Skeletal muscle satellite cell (primary cell): ENCODE data around the gene HSD17B7. TPM values are rescaled to one million over a fixed set of nuclear protein-coding genes. Genes with fewer than 3 reads are reported as not detected.
A peak's percentile ranks its signal among the peaks of the same experiment; 100 is the strongest.
"Not testable (repeated sequence)": the region's sequence is repeated elsewhere in the genome, so short reads cannot be mapped to it uniquely, and the experiment has no call there.

ENCODE experiments used
- H3K27me3 ChIP-seq: 2 replicates; pipeline ENCODE4 v1.7.0; 2013; ENCODE audit warnings: low read length; ENCODE audit not compliant: control insufficient read depth, insufficient read depth
- H3K36me3 ChIP-seq: 2 replicates; pipeline ENCODE4 v1.7.0; 2013; ENCODE audit warnings: mild to moderate bottlenecking, control low read depth, low read length; ENCODE audit not compliant: insufficient read depth
- H3K4me1 ChIP-seq: 2 replicates; pipeline ENCODE4 v1.7.0; 2013; ENCODE audit warnings: low read length; ENCODE audit not compliant: control insufficient read depth, insufficient read depth
- H3K4me2 ChIP-seq: 2 replicates; pipeline ENCODE4 v1.7.0; 2013; ENCODE audit warnings: mild to moderate bottlenecking, low read length
- H3K4me3 ChIP-seq: 2 replicates; pipeline ENCODE4 v1.7.0; 2013; ENCODE audit warnings: low read length
- H3K9ac ChIP-seq: 2 replicates; pipeline ENCODE4 v1.7.0; 2013; ENCODE audit warnings: mild to moderate bottlenecking, low read depth, low read length, moderate library complexity
- H3K9me3 ChIP-seq: replicated peaks from 2 replicates; pipeline ENCODE4 v1.7.0; 2013; ENCODE audit warnings: mild to moderate bottlenecking, control low read depth, low read length
- total RNA-seq: library from RNA; depleted of rRNA; stranded (reverse); fragments of >200 nt; gene quantifications from 2 replicates; pipeline ENCODE4 v1.2.3, GENCODE V29; 2012; rRNA removed

The HSD17B7 gene, protein sequence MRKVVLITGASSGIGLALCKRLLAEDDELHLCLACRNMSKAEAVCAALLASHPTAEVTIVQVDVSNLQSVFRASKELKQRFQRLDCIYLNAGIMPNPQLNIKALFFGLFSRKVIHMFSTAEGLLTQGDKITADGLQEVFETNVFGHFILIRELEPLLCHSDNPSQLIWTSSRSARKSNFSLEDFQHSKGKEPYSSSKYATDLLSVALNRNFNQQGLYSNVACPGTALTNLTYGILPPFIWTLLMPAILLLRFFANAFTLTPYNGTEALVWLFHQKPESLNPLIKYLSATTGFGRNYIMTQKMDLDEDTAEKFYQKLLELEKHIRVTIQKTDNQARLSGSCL
- total RNA-seq = 6.8 and 11.2 TPM in 2 replicates

DNA sequence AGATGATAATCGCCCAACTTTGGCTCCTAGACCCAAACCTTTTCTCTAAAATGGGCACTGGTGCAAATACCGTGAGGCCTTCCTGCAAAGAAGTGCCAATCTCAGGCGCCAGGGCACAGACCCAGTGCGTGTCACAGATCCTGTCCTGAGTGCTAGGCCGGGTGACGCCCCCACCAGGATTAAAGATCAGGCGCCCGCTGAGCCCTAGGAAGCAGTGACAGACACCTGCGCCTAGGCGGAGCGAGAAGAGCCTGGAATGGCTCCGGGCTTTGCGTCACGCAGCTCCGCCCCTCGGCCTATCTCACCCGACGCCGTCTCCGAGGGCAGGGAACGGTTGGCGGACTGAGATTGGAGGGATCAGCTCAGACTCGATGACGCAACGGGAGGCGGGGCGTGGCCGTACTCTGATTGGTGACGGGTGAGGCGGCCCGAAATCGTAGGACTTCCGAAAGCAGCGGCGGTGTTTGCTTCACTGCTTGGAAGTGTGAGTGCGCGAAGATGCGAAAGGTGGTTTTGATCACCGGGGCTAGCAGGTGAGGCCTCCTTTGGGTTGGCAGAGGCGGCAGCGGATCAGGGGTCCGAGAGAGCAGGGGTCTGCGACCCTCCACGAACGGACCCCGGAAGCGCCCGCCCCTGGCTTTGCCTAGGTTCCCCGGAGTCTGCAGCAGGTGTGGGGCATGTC is at the start of gene HSD17B7:
Gene HSD17B7 (plus strand): TSS at position 400 of the 682 bp plus-strand sequence. CDS start 99 bp downstream, at position 499.
- peak within 1 kb of the TSS; percentile 83 for H3K4me2 ChIP-seq
- not testable (repeated sequence) for H3K27me3 ChIP-seq, H3K36me3 ChIP-seq, H3K4me1 ChIP-seq, H3K9me3 ChIP-seq
- peak within 1 kb of the TSS; percentile 46 for H3K9ac ChIP-seq
- peak within 1 kb of the TSS; percentile 68 for H3K4me3 ChIP-seq

- no peak overlapping the region for H3K4me2 ChIP-seq
- peaks cover 6% of the 10 kb centered on the region for H3K36me3 ChIP-seq
- no peak overlapping the region for H3K4me3 ChIP-seq
- H3K9ac ChIP-seq = no peak overlapping the region
- H3K4me1 ChIP-seq = no peaks in the 10 kb centered on the region
- H3K9me3 ChIP-seq = no peaks in the 10 kb centered on the region
- H3K27me3 ChIP-seq = no peaks in the 10 kb centered on the region
These were observed 49.7 kb upstream of the HSD17B7 start for GRCh38 chr1:162740755-162741154.

DNA sequence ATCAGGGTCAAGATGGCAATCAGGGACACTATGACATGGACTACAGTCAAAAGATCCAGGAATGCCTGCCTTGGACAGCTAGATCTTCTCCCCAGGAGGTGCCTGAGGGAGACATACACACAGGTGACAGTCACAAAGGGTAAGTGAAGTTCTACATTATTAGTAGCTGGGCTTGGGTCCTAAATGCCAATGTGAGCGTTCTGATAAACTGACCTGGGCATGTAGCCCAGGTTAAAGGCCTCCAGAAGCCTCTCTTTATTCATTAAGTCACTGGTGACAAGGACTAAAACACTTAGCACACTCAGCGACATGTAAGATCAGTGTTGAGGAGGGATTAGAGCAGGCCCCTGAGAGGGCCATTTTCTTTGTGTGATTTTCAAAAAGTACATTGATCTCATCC is 48.9 kb upstream of the HSD17B7 start:
- peaks cover 6% of the 10 kb centered on the region for H3K36me3 ChIP-seq
- H3K9me3 ChIP-seq = no peaks in the 10 kb centered on the region
- H3K4me3 ChIP-seq = no peak overlapping the region
- no peaks in the 10 kb centered on the region for H3K27me3 ChIP-seq
- H3K4me2 ChIP-seq = no peak overlapping the region
- H3K9ac ChIP-seq = no peak overlapping the region
- H3K4me1 ChIP-seq = no peaks in the 10 kb centered on the region

DNA sequence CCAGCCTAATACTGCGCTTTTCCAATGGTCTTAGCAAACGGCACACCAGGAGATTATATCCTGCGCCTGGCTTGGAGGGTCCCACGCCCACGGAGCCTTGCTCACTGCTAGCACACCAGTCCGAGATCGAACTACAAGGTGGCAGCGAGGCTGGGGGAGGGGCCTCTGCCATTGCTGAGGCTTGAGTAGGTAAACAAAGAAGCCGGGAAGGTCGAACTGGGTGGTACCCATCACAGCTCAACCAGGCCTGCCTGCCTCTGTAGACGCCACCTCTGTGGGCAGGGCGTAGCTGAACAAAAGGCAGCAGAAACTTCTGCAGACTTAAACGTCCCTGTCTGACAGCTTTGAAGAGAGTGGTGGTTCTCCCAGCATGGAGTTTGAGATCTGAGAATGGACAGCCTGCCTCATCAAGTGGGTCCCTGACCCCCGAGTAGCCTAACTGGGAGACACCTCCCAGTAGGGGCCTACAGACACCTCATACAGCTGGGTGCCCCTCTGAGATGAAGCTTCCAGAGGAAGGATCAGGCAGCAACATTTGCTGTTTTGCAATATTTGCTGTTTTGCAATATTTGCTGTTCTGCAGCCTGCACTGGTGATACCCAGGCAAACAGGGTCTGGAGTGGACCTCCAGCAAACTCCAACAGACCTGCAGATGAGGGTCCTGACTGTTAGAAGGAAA is 44.1 kb upstream of the HSD17B7 start:
- H3K9ac ChIP-seq, H3K4me2 ChIP-seq, H3K36me3 ChIP-seq, H3K4me3 ChIP-seq, H3K4me1 ChIP-seq, H3K9me3 ChIP-seq, H3K27me3 ChIP-seq: not testable (repeated sequence)

GRCh38 chr1:162753001-162753658 is 37.4 kb upstream of the HSD17B7 start:
- Histone ChIP-seq H3K4me3 (no peak overlapping the region), H3K9ac (no peak overlapping the region), H3K4me1 (peaks cover 27% of the 10 kb centered on the region), H3K9me3 (no peaks in the 10 kb centered on the region), H3K4me2 (no peak overlapping the region), H3K36me3 (peaks cover 34% of the 10 kb centered on the region), H3K27me3 (no peaks in the 10 kb centered on the region)

- H3K9ac ChIP-seq = no peak overlapping the region
- no peaks in the 10 kb centered on the region for H3K27me3 ChIP-seq
- peaks cover 27% of the 10 kb centered on the region for H3K4me1 ChIP-seq
- no peaks in the 10 kb centered on the region for H3K9me3 ChIP-seq
- H3K4me2 ChIP-seq = no peak overlapping the region
- peaks cover 34% of the 10 kb centered on the region for H3K36me3 ChIP-seq
- no peak overlapping the region for H3K4me3 ChIP-seq
These were observed 36.4 kb upstream of the HSD17B7 start for GRCh38 chr1:162753998-162754585.

GRCh38 chr1:162755306-162755705 is 35.2 kb upstream of the HSD17B7 start:
- Histone ChIP-seq H3K27me3 (no peaks in the 10 kb centered on the region), H3K4me3 (no peak overlapping the region), H3K36me3 (peaks cover 40% of the 10 kb centered on the region), H3K9ac (no peak overlapping the region), H3K4me1 (peaks cover 27% of the 10 kb centered on the region), H3K9me3 (no peaks in the 10 kb centered on the region), H3K4me2 (no peak overlapping the region)

- peaks cover 51% of the 10 kb centered on the region for H3K36me3 ChIP-seq
- H3K9ac ChIP-seq = no peak overlapping the region
- H3K27me3 ChIP-seq = no peaks in the 10 kb centered on the region
- H3K9me3 ChIP-seq = no peaks in the 10 kb centered on the region
- peaks cover 27% of the 10 kb centered on the region for H3K4me1 ChIP-seq
- peak overlapping the region; percentile 12 for H3K4me2 ChIP-seq
- no peak overlapping the region for H3K4me3 ChIP-seq
These were observed 34.0 kb upstream of the HSD17B7 start for GRCh38 chr1:162756523-162756922.

DNA sequence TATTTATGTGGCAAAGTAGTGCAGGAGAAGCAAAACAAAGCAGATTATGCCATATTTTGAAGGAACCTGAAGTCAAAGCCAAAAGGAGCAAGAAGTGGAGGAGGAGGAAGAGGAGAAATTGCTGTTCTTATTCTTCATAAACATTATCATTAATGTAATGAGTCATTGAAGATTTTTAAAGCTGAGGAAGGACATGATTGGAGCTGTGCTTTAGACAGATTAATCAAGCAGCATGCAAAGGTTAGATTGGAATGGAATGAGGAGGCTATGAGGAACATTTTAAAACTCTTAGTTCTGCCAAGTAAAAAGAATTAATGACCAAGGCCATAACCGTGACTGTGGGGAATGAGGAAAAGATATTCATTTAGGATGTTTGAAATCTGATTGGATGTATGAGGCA is 33.0 kb upstream of the HSD17B7 start:
- Histone ChIP-seq H3K4me3 (no peak overlapping the region), H3K4me2 (no peak overlapping the region), H3K4me1 (peaks cover 27% of the 10 kb centered on the region), H3K9ac (no peak overlapping the region), H3K36me3 (peaks cover 51% of the 10 kb centered on the region), H3K9me3 (no peaks in the 10 kb centered on the region), H3K27me3 (no peaks in the 10 kb centered on the region)

DNA sequence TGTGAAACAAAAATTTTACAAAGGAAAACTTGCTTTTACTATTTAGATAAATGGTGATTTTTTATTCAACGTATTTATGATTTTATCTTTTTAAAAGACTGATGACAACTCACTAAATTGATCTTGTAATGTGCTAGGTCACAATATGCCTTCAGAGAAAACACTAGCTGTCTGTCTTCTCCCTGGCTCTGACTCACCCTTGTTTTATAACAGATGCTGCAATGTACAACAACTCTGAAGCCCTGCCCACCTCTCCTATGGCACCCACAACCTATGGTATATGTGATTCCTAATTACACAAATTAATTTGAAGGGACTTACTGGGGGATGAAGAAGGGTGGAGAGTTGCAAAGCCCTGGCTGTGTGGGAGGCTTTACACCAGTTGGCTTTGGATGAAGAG is 24.7 kb upstream of the HSD17B7 start:
- Histone ChIP-seq H3K36me3 (peaks cover 37% of the 10 kb centered on the region), H3K27me3 (no peaks in the 10 kb centered on the region), H3K4me3 (no peak overlapping the region), H3K9ac (no peak overlapping the region), H3K4me1 (no peaks in the 10 kb centered on the region), H3K4me2 (no peak overlapping the region), H3K9me3 (no peaks in the 10 kb centered on the region)

GRCh38 chr1:162772571-162773154 is 17.8 kb upstream of the HSD17B7 start:
- Histone ChIP-seq H3K9ac (no peak overlapping the region), H3K36me3 (peaks cover 66% of the 10 kb centered on the region), H3K9me3 (no peaks in the 10 kb centered on the region), H3K27me3 (no peaks in the 10 kb centered on the region), H3K4me2 (no peak overlapping the region), H3K4me3 (no peak overlapping the region), H3K4me1 (peaks cover 5% of the 10 kb centered on the region)
